H1 (cell line): ENCODE data around the gene AKAP9. TPM values are rescaled to one million over a fixed set of nuclear protein-coding genes. Genes with fewer than 3 reads are reported as not detected.

Experiments
- CTCF ChIA-PET: fragments of 300-600 bp; sonication (Branson Sonifier 250); formaldehyde crosslinking; loops from one replicate; lab custom pipeline; 2021; ENCODE audit not compliant: partially characterized antibody; lab: Charles Lee
- POLR2A ChIA-PET: fragments of 300-600 bp; sonication (Branson Sonifier 250); formaldehyde crosslinking; loops from one replicate; lab custom pipeline; 2021; ENCODE audit warnings: inconsistent platforms; ENCODE audit not compliant: partially characterized antibody; lab: Charles Lee
- DNase-seq, 2 experiments: peaks; one replicate each; pipeline versions ENCODE4 v3.0.0 to v3.0.0-alpha.2; 2010 to 2022; ENCODE audit warnings: low spot score in 2 of 2, low read depth in 1 of 2, mixed read lengths in 1 of 2
- FAIRE-seq: peaks from 2 replicates; lab custom pipeline; 2011; peaks lifted over from hg19 to GRCh38; lab: Jason Lieb, UNC
- H2AFZ ChIP-seq: 2 replicates; pipeline ENCODE4 v1.8.1; 2012; ENCODE audit warnings: low read length, inconsistent platforms
- H2AK5ac ChIP-seq: 2 replicates; pipeline ENCODE4 v1.6.1; 2013; ENCODE audit warnings: low read depth, low read length
- H2BK120ac ChIP-seq: replicated peaks from 2 replicates; pipeline ENCODE3; 2013; ENCODE audit warnings: low read depth, low read length, inconsistent platforms
- H2BK12ac ChIP-seq: 2 replicates; pipeline ENCODE4 v1.6.1; 2013; ENCODE audit warnings: low read depth, low read length
- H2BK15ac ChIP-seq: 2 replicates; pipeline ENCODE4 v1.6.1; 2013; ENCODE audit warnings: low read length
- H2BK20ac ChIP-seq: 2 replicates; pipeline ENCODE4 v1.6.1; 2013; ENCODE audit warnings: low read length
- H2BK5ac ChIP-seq: 2 replicates; pipeline ENCODE4 v1.6.1; 2013; ENCODE audit warnings: low read depth, low read length
- H3K14ac ChIP-seq: 2 replicates; pipeline ENCODE4 v1.6.1; 2013; ENCODE audit warnings: inconsistent platforms; ENCODE audit not compliant: insufficient read length
- H3K18ac ChIP-seq: 2 replicates; pipeline ENCODE4 v1.6.1; 2013; ENCODE audit warnings: low read length; ENCODE audit errors: extremely low read depth
- H3K23ac ChIP-seq: 2 replicates; pipeline ENCODE4 v1.6.1; 2013; ENCODE audit warnings: inconsistent platforms; ENCODE audit not compliant: insufficient read length
- H3K23me2 ChIP-seq: 2 replicates; pipeline ENCODE4 v1.6.1; 2013; ENCODE audit warnings: low read depth, low read length
- H3K27ac ChIP-seq: 2 replicates; pipeline ENCODE4 v1.6.1; 2011; ENCODE audit warnings: low read depth, low read length, inconsistent platforms
- H3K27me3 ChIP-seq, 4 experiments: replicated peaks in 1 of 4; 1 replicate in 1 of 4; 2 replicates in 3 of 4; pipeline versions ENCODE4 v1.6.1 to v1.8.1; 2011 to 2013; ENCODE audit warnings: low read length in 3 of 4, mild to moderate bottlenecking in 3 of 4, inconsistent platforms in 2 of 4, mixed read lengths in 2 of 4, moderate library complexity in 1 of 4; ENCODE audit not compliant: control insufficient read depth in 3 of 4, insufficient read depth in 3 of 4; ENCODE audit errors: extremely low read depth in 1 of 4
- H3K36me3 ChIP-seq, 4 experiments: 2 replicates each; pipeline versions ENCODE4 v1.6.1 to v1.8.1; 2011 to 2013; ENCODE audit warnings: mild to moderate bottlenecking in 4 of 4, low read length in 3 of 4, moderate library complexity in 2 of 4, control low read depth in 1 of 4, inconsistent platforms in 1 of 4; ENCODE audit not compliant: insufficient read depth in 4 of 4, control insufficient read depth in 2 of 4
- H3K4ac ChIP-seq: replicated peaks from 2 replicates; pipeline ENCODE3; 2013; ENCODE audit warnings: low read length, low read depth, mixed read lengths, inconsistent platforms; ENCODE audit not compliant: insufficient read length
- H3K4me1 ChIP-seq, 4 experiments: replicated peaks in 1 of 4; 1 replicate in 1 of 4; 2 replicates in 3 of 4; pipeline versions ENCODE4 v1.6.1 to v1.8.1; 2011 to 2013; ENCODE audit warnings: low read length in 3 of 4, inconsistent platforms in 2 of 4, mixed read lengths in 1 of 4; ENCODE audit not compliant: insufficient read depth in 4 of 4, control insufficient read depth in 3 of 4
- H3K4me2 ChIP-seq, 2 experiments: 2 replicates each; pipeline versions ENCODE4 v1.6.1 to v1.8.1; 2011 to 2013; ENCODE audit warnings: low read depth in 2 of 2, low read length in 2 of 2, control low read depth in 1 of 2, inconsistent platforms in 1 of 2, mild to moderate bottlenecking in 1 of 2; ENCODE audit not compliant: insufficient read depth in 1 of 2
- H3K4me3 ChIP-seq, 4 experiments: fragments of 200-600, 300-600 bp in 1 of 4; sonication (generic), shearing (Covaris generic), sonication (Bioruptor Twin) in 1 of 4; 2 replicates each; pipeline versions ENCODE4 v1.5.1 to v1.8.1; 2011 to 2016; ENCODE audit warnings: low read length in 4 of 4, low read depth in 3 of 4, control low read depth in 2 of 4, inconsistent platforms in 2 of 4, mild to moderate bottlenecking in 2 of 4, mixed read lengths in 1 of 4, moderate library complexity in 1 of 4; ENCODE audit not compliant: insufficient read depth in 2 of 4; ENCODE audit errors: extremely low read depth in 1 of 4
- H3K56ac ChIP-seq: replicated peaks from 2 replicates; pipeline ENCODE3; 2013; ENCODE audit warnings: low read depth, mild to moderate bottlenecking, mixed read lengths, low read length, inconsistent platforms; ENCODE audit not compliant: insufficient read length
- H3K79me1 ChIP-seq: 2 replicates; pipeline ENCODE4 v1.6.1; 2013; ENCODE audit warnings: low read depth, low read length, control low read depth
- H3K79me2 ChIP-seq, 2 experiments: 2 replicates each; pipeline versions ENCODE4 v1.6.1 to v1.8.1; 2012 to 2013; ENCODE audit warnings: low read length in 2 of 2, mild to moderate bottlenecking in 2 of 2, inconsistent platforms in 1 of 2; ENCODE audit not compliant: insufficient read depth in 2 of 2, control insufficient read depth in 1 of 2
- H3K9ac ChIP-seq, 4 experiments: replicated peaks in 1 of 4; 1 replicate in 1 of 4; 2 replicates in 3 of 4; pipeline versions ENCODE4 v1.6.1 to v1.8.1; 2011 to 2013; ENCODE audit warnings: low read depth in 3 of 4, low read length in 3 of 4, control low read depth in 2 of 4, mild to moderate bottlenecking in 2 of 4, moderate library complexity in 2 of 4, inconsistent platforms in 1 of 4; ENCODE audit errors: extremely low read depth in 1 of 4
- H3K9me3 ChIP-seq, 2 experiments: 2 replicates each; pipeline versions ENCODE4 v1.6.1 to v1.8.1; 2012 to 2013; ENCODE audit warnings: mild to moderate bottlenecking in 2 of 2, moderate library complexity in 2 of 2, control low read depth in 1 of 2, inconsistent platforms in 1 of 2, low read depth in 1 of 2, low read length in 1 of 2, mixed read lengths in 1 of 2; ENCODE audit not compliant: insufficient read depth in 2 of 2
- H4K20me1 ChIP-seq, 2 experiments: replicated peaks in 1 of 2; 2 replicates each; pipeline versions ENCODE3 to v1.8.1; 2011 to 2013; ENCODE audit warnings: inconsistent platforms in 2 of 2, low read length in 2 of 2, mild to moderate bottlenecking in 1 of 2; ENCODE audit not compliant: insufficient read depth in 2 of 2, control insufficient read depth in 1 of 2
- H4K5ac ChIP-seq: 2 replicates; pipeline ENCODE4 v1.6.1; 2013; ENCODE audit warnings: low read length, low read depth, mixed read lengths, inconsistent platforms; ENCODE audit not compliant: insufficient read length
- H4K8ac ChIP-seq: 2 replicates; pipeline ENCODE4 v1.8.0; 2013; ENCODE audit warnings: mild to moderate bottlenecking, moderate library complexity, low read length, inconsistent platforms; ENCODE audit not compliant: insufficient read depth; ENCODE audit errors: extremely low read depth
- H4K91ac ChIP-seq: replicated peaks from 2 replicates; pipeline ENCODE3; 2013; ENCODE audit warnings: low read length, mixed read lengths, inconsistent platforms; ENCODE audit not compliant: insufficient read length
- ATF3 ChIP-seq: IDR thresholded peaks from 2 replicates; pipeline ENCODE4 v1.6.1; 2011; ENCODE audit warnings: low read depth, mild to moderate bottlenecking, low read length; ENCODE audit not compliant: insufficient read depth
- BRCA1 ChIP-seq: IDR thresholded peaks from 2 replicates; pipeline ENCODE4 v1.6.1; 2012; ENCODE audit warnings: low read depth, low read length, improper control_type of control experiment
- RAD21 ChIP-seq, 2 experiments: IDR thresholded peaks in 1 of 2; conservative IDR thresholded peaks in 1 of 2; 2 replicates each; pipeline ENCODE4 v1.6.1; 2011; ENCODE audit warnings: low read depth in 2 of 2, low read length in 2 of 2, improper control_type of control experiment in 1 of 2, inconsistent platforms in 1 of 2, mild to moderate bottlenecking in 1 of 2, moderate library complexity in 1 of 2
- SP1 ChIP-seq: IDR thresholded peaks from 2 replicates; pipeline ENCODE4 v1.6.1; 2011; ENCODE audit warnings: low read depth, low read length
- WGBS, 2 experiments: shearing (Covaris generic) in 1 of 2; methylation state at CpG; one replicate each; pipeline versions ENCODE4 v1.1.6 to v1.1.7; 2013 to 2015; ENCODE audit warnings: low lambda C conversion rate in 2 of 2, mixed read lengths in 2 of 2, inconsistent platforms in 1 of 2, low coverage in 1 of 2, missing lambda C conversion rate in 1 of 2; ENCODE audit not compliant: insufficient replicate concordance in 2 of 2, insufficient coverage in 1 of 2, insufficient read length in 1 of 2; ENCODE audit errors: extremely low coverage in 1 of 2, missing lambda C conversion rate in 1 of 2; 5-methylcytosine and 5-hydroxymethylcytosine counted together
- polyA plus RNA-seq, 7 experiments: library from polyadenylated mRNA; depleted of rRNA in 3 of 7; stranded (reverse) in 5 of 7; unstranded in 2 of 7; fragments of >200 nt in 5 of 7; fragments of 200-250 nt in 2 of 7; gene quantifications; 1 replicate in 5 of 7; 2 replicates in 1 of 7; 4 replicates in 1 of 7; pipeline versions ENCODE4 v1.2.1 to v1.2.3, GENCODE V29; 2011 to 2013; ENCODE audit warnings: missing spikeins in 2 of 7, mixed read lengths in 2 of 7
- total RNA-seq: library from RNA; stranded (reverse); fragmentation: NEBNext Ultra II Directional; extraction: Animal tissue kit (Norgen Biotek cat#: 25700); gene quantifications from 2 replicates; pipeline ENCODE4 v1.2.1, GENCODE V29; 2021

Gene AKAP9
- total and polyA plus RNA-seq, 2 of the 8 experiments (the other 6 are each of a cell fraction or from before 2014, with no cell fraction given) = 6.2 to 26.3 TPM

DNA sequence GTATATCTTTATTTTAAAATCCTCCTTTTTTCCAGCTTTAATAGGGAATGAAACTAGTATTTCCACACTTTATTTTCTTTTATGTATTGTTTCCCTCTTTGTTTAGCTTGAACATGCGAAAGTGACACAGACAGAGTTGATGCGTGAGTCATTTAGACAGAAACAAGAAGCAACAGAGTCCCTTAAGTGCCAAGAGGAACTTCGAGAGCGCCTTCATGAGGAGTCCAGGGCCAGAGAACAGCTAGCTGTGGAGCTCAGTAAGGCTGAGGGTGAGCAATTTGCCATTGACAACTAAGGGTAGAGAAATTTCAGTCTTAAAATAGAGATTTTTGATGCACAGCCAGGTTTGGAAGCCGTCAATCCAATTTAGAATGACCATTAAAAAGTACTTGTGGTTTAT, 120.5 kb downstream of the AKAP9 start:
- Histone ChIP-seq H3K4ac (no peak overlapping the region), H3K4me3 (no peak overlapping the region), H2BK15ac (no peak overlapping the region), H3K23me2 (no peaks in the 10 kb centered on the region), H3K79me1 (no peaks in the 10 kb centered on the region), H4K20me1 (peaks cover 0 to 2% of the 10 kb centered on the region in 2 experiments), H3K4me2 (no peak overlapping the region), H3K27me3 (peaks cover 0 to under 1% (median 0%) of the 10 kb centered on the region in 4 experiments; a peak in 1 of 7 replicates), H4K91ac (no peak overlapping the region), H3K56ac (no peak overlapping the region), H2BK5ac (no peak overlapping the region), H3K4me1 (no peaks in the 10 kb centered on the region), H2BK20ac (no peak overlapping the region), H3K27ac (no peak overlapping the region), H3K23ac (no peak overlapping the region), H3K14ac (no peak overlapping the region), H3K36me3 (no peaks in the 10 kb centered on the region; a peak in 2 of 8 replicates), H3K9me3 (no peaks in the 10 kb centered on the region), H2AFZ (no peak overlapping the region), H3K79me2 (no peaks in the 10 kb centered on the region), H4K5ac (no peak overlapping the region), H2BK120ac (no peak overlapping the region), H2AK5ac (no peak overlapping the region), H4K8ac (no peak overlapping the region), H2BK12ac (no peak overlapping the region), H3K9ac (no peak overlapping the region), H3K18ac (no peak overlapping the region)
- POLR2A ChIA-PET = interaction anchor here (0.6 kb wide), 1 partner anchor 1346 kb away, joined by 3 read pairs; no protein-coding TSS in a partner anchor
- WGBS, 2 experiments = 86% methylated on average over 5 of the region's 5 CpGs; no CpG with 5 or more reads in 1 of the 2 experiments
- DNase-seq (no peak), FAIRE-seq (no peak)
- CTCF ChIA-PET = interaction anchor here (1.1 to 1.9 kb wide), 3 partner anchors 9 to 180 kb away, joined by 3 to 5 read pairs (median 3); no protein-coding TSS in a partner anchor
- TF ChIP-seq RAD21 (IDR thresholded peaks at IDR 0.05 in 1 of 2, conservative IDR thresholded peaks at IDR 0.05 in 1 of 2; ENCODE audit: low read depth in 2 of 2, low read length in 2 of 2) (no peak), BRCA1 (no peak), SP1 (no peak), ATF3 (no peak)
